HG02588 (cell line): ENCODE results near the gene ADAMTS6.

Experiments
- ATAC-seq: cut with Tn5 transposase; IDR thresholded peaks from one replicate; pipeline ENCODE4 v1.9.1; 2021; ENCODE audit warnings: mild to moderate bottlenecking, moderate library complexity; ENCODE audit not compliant: unreplicated experiment

Gene ADAMTS6

DNA sequence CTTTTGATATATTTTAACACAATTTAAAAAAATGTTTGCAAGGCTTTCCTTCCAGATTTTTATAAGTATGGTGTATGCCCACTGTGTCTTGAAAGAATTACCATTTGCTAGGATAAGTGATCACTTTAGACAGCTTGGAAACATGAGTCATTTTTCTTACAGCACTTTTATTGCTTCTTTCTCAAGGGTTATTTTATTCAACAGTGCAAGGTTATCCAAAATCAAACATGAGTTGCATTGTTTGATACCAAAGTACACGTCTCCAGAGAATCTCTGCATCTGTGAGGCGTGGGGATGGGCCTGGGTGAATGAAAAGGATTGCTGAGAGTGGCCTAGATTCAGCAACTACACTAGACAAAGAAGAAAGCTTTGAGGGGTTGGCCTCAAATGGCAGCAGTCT lies 329.6 kb downstream of the ADAMTS6 start:
- no peak for ATAC-seq

DNA sequence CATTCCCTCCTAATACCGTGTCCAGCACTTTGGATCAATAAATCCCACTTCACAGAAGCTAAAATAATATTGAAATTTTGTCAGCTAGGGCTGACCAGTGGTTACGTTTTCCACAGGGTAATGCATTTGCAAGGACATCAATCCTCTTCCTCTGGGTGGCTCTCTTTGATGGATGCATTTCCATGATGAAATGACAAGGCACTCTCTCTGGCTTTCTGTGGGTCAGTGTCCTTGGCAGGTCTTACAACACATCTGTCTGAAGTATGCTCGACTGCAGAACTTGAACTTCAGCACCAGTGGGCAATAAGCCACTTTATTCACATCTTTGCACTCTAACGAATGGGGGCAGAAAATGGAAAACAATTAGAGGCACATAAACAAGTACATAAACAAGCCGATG lies 330.1 kb downstream of the ADAMTS6 start:
- ATAC-seq: no peak

DNA sequence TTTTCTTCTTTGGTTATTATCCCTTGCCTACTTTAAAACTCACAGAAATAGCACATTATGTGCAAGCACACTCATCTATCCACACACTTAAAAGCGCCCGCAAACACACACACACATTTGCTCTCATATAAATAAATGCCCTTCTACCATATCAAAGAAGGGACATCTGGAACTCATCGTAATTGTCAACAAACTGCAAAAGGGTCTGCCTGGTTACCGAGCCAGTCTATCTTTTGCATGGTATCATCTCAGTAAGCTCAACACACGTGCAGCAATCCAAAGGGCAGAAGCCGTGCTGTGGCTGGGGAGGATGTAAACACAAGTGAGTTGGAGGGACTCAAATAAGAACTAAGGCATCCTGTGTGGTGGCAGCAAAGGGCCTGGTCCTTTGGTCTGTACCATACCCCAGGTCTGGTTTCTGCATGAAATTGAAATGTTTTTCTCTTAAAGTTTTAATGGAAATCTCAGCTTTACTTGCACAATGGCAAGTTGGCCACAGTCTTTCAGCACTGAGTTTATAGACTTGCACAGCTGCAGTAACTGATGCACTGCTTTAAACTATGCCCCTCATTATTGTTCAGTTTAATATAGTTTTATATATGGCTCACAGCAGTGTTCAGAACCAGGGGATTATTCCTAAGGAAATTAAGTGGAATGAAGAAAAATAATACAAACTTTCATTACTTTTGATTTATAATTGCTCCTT lies 331.0 kb downstream of the ADAMTS6 start:
- no peak for ATAC-seq

DNA sequence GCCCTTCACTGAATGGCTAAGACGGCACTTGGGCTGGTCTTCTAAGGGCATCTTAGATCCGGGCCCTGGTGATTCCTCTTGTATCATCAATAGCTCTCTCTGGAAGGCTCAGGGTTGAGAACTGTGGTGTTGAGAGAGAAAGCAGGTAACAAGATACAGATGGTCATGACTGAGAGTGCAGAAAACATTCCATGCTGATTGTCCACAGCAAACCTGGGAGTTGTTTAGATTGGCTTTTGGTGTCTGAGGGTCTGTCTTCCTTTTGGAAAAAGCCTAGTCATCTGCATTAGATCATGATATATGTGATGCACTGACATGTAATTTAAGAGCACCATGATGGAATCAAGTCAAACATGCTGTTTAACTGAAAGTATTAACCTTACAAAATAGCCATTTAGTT lies 331.9 kb downstream of the ADAMTS6 start:
- no peak for ATAC-seq

GRCh38 chr5:65144136-65144871 lies 337.4 kb downstream of the ADAMTS6 start:
- no peak for ATAC-seq

DNA sequence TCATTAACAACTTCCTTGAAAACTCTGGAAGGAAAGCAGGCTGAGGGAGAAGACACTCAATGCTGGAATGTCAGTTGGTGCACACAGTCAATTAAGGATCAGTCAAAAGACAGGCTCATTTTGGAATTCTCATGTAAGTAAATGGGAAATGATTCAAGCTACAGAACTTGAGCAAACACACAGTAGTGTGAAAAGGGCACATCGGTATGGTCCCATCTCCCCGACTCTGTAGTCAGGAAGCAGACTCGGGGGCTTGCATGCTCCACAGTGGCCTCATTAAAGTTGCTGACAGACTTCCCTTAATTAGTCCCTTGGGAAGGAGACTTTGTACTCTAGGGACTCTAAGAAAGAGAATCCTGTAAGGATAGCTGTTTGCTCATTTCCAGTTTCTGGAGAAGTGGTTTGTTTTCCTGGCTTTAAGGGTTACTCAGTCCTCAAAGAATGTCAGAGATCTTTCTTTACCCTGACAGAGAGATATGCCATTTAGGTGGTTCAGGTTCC lies 339.2 kb downstream of the ADAMTS6 start:
- no peak for ATAC-seq

DNA sequence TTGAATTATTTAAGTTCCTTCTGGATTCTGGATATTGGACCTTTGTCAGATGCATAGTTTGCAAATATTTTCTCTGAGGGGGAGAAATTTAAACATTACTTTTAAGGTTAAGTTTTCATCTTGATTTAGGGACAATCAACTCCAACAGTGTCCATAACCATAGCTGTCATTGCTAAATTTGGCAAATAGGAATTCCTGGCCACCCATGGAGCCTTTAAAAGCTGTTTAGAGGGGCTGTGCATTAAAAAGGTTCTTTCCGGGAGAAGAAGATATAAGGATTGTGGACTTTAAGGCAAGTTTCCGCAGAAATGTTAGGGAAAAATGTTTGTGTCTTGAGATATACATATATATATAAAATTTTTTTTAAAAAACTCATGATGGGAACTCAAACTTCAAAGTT lies 339.7 kb downstream of the ADAMTS6 start:
- ATAC-seq: no peak

DNA sequence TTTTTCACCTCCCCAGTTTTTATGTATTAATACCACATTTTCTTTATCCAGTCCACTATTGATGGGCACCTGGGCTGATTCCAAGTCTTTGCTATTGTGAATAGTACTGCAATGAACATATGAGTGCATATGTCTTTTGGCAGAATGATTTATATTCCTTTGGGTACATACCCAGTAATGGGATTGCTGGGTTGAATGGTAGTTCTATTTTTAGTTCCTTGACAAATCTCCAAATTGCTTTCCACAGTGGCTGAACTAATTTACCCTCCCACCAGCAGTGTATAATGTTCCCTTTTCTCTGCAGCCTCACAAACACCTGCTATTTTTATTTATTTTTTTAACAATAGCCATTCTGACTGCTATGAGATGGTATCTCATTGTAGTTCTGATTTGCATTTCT lies 340.2 kb downstream of the ADAMTS6 start:
- ATAC-seq: no peak

GRCh38 chr5:65137631-65138030 lies 344.1 kb downstream of the ADAMTS6 start:
- ATAC-seq: no peak

DNA sequence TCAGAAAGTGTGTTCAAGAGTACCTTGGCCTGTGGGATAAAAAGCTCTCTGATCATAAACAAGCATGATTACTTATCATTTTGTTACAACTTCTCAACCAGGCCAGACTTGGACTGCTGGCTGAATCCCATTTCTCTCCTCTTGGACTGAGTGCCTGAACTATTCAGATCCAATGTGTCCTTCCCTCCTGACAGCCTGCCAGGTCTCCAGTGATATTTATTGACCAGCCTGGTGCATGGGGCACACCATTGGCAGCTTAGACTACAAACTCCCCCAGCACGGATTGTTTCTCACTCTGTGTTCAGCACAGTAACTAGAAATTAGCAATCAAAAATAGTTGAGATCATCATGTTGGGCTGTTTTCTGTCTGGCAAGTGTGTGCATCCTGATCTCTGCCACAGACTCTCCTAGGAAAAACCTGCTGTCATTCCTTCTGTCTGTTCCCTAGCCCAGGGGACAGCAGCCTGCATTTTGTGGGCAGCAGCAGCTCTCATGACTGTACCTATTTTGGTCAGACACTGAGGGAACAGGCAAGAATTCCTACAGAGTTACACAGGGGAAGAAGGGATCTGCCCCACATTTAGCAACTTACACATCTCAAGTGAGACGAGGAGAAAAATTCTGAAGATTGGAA lies 348.1 kb downstream of the ADAMTS6 start:
- ATAC-seq: no peak

- ATAC-seq: no peak
Observed at GRCh38 chr5:65132386-65132785, 349.3 kb downstream of the ADAMTS6 start.

DNA sequence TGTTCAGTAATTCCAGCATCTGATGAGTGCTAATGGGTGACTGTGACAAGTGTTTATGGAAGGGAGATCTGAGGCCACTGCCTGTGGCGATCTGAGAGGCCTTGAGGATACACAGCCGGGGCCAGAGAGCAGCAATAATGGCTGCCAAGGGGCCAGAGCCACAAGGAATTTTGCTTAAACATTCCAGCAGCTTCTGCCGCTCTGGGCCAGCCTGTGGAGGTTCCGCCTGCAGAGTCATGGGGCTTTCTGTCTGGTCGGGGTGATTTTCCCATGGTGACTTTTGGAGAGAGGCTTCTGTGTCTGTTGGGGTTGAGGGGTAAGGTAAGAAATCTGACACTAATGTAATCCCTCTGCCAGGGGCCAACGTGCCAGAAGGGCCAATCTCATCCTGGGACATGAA lies 353.5 kb downstream of the ADAMTS6 start:
- ATAC-seq: no peak

- ATAC-seq: no peak
Observed at GRCh38 chr5:65127161-65127901, 354.4 kb downstream of the ADAMTS6 start.

DNA sequence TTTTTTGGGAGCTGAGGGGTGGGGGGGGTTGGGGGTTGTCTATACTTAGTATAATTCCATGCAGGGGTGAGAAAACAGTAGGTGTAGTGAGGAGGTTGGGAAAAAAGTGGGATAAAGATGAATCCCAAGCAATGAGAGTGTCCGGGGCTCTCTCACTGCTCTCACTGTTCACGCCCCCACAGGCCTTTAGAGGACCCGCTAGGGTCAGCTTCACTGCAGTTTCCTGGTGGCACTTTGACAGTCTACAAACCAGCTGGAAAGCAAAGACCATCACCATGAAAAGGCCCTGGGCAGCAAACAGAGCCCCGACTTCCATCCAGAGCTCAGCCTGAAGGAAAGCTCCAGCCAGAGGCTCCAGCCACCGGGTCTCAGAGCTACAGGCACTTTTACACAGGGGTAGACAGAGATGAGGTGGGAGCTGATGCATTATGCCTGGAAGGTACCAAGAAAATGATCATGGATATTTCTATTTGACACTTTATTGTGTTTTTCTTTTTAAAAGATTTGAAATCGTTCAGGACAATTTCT lies 355.1 kb downstream of the ADAMTS6 start:
- ATAC-seq: no peak

DNA sequence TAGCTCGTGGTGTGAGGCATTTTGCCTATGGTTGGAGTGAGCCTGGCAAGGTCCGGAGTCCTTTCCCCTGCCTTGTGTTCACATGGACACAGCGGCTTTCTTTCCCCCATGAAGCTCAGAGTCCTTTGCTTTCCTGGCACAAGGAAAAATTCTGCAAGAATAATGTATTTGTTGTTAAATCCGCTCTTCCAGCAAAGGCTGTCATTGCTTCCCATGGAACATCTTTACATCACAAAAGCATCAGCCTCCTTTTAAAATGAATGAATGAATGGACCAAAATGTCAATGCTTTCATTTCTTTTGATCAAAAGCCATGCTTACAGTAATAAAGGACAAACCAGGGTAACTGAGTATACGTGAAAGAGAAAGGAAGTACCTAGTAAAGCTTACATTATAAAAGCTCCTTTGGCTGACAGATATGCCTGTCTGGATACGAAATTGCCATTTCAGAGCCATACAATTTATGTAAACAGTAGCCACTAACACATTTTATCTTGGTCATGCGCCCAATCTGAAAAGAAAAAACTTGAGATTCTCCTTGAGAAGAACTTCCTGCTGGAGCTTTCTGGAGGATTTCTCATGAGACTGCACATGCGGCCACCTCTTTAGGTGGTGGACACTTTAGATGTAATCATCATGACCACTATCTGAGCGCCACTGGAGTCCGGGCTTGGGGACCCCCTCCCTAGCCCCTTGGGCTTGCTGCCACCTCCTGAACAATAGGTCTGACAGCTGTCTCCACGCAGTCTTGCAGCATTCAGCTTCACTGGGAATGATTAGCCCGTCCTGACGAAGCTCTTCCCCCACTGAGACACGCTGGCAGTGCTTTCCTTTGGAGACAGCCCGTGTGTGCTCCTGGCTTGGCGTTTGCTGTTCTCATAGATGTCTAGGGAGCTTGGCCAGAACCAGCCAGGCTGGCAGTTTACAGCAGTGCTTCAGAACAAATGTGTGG lies 355.9 kb downstream of the ADAMTS6 start:
- no peak for ATAC-seq

DNA sequence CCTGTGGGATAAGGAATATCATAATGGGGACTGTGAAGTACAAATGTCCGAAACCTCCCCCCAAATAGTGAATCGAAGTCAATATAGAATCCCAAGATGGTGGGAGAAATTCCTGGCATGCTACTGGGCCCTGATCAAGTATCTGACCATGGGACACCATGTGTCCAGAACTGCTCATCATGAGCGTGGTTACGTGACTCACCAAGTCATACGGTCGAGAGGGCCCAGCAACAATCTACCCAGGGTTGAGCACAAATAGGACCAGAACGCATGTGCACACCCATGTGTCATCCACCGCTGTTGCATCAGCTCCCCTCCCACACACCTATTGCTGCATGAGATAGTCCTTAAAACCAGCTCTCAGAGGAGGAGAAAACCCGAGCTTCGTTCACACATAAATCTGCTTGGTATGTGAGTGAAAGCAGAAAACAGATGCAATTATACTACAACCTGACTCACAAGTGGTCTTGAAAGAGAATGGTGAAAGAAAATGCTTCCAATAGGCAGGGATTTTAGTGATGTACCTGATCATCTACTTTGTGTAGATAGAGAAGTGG lies 359.8 kb downstream of the ADAMTS6 start:
- ATAC-seq: no peak

GRCh38 chr5:65120371-65120967 lies 361.3 kb downstream of the ADAMTS6 start:
- ATAC-seq: no peak

GRCh38 chr5:65117525-65117924 lies 364.2 kb downstream of the ADAMTS6 start:
- no peak for ATAC-seq

GRCh38 chr5:65113771-65114170 lies 367.9 kb downstream of the ADAMTS6 start:
- no peak for ATAC-seq
